Activated naive CD4-positive, alpha-beta T cell treated with anti-CD3 and anti-CD28 coated beads, Interleukin-2, amount 50 U/mL, for 72 hours (primary cell): ENCODE data around the gene KRTAP10-8. TPM values are rescaled to one million over a fixed set of nuclear protein-coding genes. Genes with fewer than 3 reads are reported as not detected.
"Not testable (repeated sequence)": the region's sequence is repeated elsewhere in the genome, so short reads cannot be mapped to it uniquely, and the experiment has no call there.

Experiments used
- ATAC-seq, 2 donors: fragments of 150-1000 bp; cut with Tn5 transposase; 2 replicates each; pipeline ENCODE4 v1.10.0; 2021; ENCODE audit warnings: mild to moderate bottlenecking in 2 of 2, moderate library complexity in 2 of 2
- DNase-seq, 2 donors: peaks; one replicate each; pipeline ENCODE4 v3.0.0; 2021 to 2022; ENCODE audit warnings: low spot score in 2 of 2
- H3K27ac Mint-ChIP-seq, 2 donors: one replicate each; pipeline ENCODE4 v1.8.0; 2022; ENCODE audit warnings: mild to moderate bottlenecking in 2 of 2, mixed read lengths in 2 of 2
- H3K36me3 Mint-ChIP-seq, 2 donors: one replicate each; pipeline ENCODE4 v1.8.0; 2022; ENCODE audit warnings: mixed read lengths in 2 of 2
- H3K9me3 Mint-ChIP-seq, 2 donors: one replicate each; pipeline ENCODE4 v1.8.0; 2022; ENCODE audit warnings: mixed read lengths in 2 of 2
- total RNA-seq, 2 donors: library from RNA; stranded (reverse); gene quantifications; one replicate each; pipeline ENCODE4 v1.2.3, GENCODE V29; 2022

The KRTAP10-8 gene
- total RNA-seq, 2 donors from 2014 or later = not detected

- ATAC-seq (no peak), DNase-seq (peak in 1 of 2 donors; percentile 30)
- peaks cover 4 to 5% of the 10 kb centered on the region in 2 donors for H3K9me3 Mint-ChIP-seq
- H3K27ac Mint-ChIP-seq = no peak overlapping the region
- H3K36me3 Mint-ChIP-seq = peaks cover 0 to 5% of the 10 kb centered on the region in 2 donors
These were observed 8.6 kb upstream of the KRTAP10-8 start for GRCh38 chr21:44603109-44603875.

DNA sequence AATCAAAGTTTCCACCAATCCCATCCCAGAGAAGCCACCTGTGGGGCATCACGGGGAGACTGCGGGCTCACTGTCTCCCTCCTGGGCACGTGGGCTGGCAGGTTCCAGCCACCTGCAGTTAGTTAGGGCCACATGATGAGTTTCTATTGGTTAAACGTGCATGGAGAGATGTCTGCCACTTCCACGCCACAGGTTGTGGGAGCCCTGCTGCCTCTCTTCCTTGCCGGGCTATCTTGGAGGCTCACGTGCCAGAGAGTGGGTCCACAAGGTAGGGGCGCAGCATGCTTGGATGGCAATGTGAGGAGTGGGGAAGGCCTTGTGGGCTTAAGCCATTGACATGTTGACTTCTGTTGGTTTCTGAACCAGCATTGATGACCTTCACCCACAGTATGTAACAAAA is 8.0 kb upstream of the KRTAP10-8 start:
- H3K27ac Mint-ChIP-seq = no peak overlapping the region
- DNase-seq = no peak
- ATAC-seq = no peak
- peaks cover 3 to 4% of the 10 kb centered on the region in 2 donors for H3K36me3 Mint-ChIP-seq
- H3K9me3 Mint-ChIP-seq = peaks cover 2 to 6% of the 10 kb centered on the region in 2 donors

- H3K27ac Mint-ChIP-seq = no peak overlapping the region
- DNase-seq (no peak), ATAC-seq (no peak)
- H3K36me3 Mint-ChIP-seq = peaks cover 24 to 29% of the 10 kb centered on the region in 2 donors
- peaks cover 18 to 26% of the 10 kb centered on the region in 2 donors for H3K9me3 Mint-ChIP-seq
These were observed 5.4 kb upstream of the KRTAP10-8 start for GRCh38 chr21:44606495-44606894.

DNA sequence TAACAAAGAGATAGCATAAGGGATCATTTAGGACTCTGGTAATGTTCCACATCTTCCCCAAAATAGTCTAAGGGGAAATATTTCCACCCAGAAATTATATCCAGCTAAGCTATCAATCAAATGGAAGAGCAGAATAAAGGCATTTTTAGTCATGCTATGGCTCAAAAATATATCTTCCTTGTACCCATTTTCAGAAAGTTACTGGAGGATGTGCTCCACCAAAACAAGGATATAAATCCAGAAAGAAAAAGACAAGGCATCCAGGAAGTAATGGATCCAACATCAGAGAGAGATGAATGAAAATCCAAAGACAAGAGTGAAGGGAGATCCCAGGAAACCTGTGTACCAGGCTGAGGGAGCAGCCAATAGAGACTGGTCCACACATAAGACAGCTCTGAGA is 2.7 kb upstream of the KRTAP10-8 start:
- Mint-ChIP-seq H3K9me3 (peaks cover 21 to 27% of the 10 kb centered on the region in 2 donors), H3K27ac (no peak overlapping the region), H3K36me3 (peaks cover 24 to 29% of the 10 kb centered on the region in 2 donors)
- ATAC-seq (no peak), DNase-seq (no peak)

DNA sequence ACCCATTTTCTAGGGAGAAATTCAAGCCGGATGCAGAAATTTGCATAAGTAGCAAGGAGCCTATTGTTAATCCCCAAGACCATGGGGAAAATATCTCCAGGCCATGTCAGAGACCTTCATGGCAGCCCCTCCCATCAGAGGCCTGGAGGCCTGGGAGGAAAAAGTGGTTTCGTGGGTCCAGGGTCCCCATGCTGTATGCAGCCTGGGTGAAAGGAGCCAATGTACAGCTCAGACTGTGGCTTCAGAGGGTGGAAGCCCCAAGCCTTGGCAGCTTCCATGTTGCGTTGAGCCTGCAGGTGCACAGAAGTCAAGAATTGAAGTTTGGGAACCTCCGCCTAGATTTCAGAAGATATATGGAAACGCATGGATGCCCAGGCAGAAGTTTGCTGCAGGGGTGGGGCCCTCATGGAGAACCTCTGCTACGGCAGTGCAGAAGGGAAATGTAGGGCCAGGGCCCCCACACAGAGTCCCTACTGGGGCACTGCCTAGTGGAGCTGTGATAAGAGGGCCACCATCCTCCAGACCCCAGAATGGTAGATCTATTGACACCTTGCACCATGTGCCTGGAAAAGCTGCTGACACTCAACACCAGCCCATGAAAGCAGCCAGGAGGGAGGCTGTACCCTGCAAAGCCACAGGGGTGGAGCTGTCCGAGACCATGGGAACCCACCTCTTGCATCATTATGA is 1.6 kb upstream of the KRTAP10-8 start:
- ATAC-seq, H3K27ac Mint-ChIP-seq, DNase-seq: not testable (repeated sequence)
- Mint-ChIP-seq H3K36me3 (peaks cover 24 to 29% of the 10 kb centered on the region in 2 donors), H3K9me3 (peaks cover 21 to 27% of the 10 kb centered on the region in 2 donors)

GRCh38 chr21:44611551-44611950 is 328 bp upstream of the KRTAP10-8 start:
- Mint-ChIP-seq H3K9me3 (peaks cover 21 to 23% of the 10 kb centered on the region in 2 donors), H3K27ac (no peak overlapping the region), H3K36me3 (peaks cover 24 to 29% of the 10 kb centered on the region in 2 donors)
- ATAC-seq (no peak), DNase-seq (no peak)

- H3K27ac Mint-ChIP-seq = no peak overlapping the region
- peaks cover 21 to 23% of the 10 kb centered on the region in 2 donors for H3K9me3 Mint-ChIP-seq
- ATAC-seq = no peak
- no peak for DNase-seq
- peaks cover 24 to 29% of the 10 kb centered on the region in 2 donors for H3K36me3 Mint-ChIP-seq
These were observed 870 bp downstream of the KRTAP10-8 start for GRCh38 chr21:44612669-44613229.

DNA sequence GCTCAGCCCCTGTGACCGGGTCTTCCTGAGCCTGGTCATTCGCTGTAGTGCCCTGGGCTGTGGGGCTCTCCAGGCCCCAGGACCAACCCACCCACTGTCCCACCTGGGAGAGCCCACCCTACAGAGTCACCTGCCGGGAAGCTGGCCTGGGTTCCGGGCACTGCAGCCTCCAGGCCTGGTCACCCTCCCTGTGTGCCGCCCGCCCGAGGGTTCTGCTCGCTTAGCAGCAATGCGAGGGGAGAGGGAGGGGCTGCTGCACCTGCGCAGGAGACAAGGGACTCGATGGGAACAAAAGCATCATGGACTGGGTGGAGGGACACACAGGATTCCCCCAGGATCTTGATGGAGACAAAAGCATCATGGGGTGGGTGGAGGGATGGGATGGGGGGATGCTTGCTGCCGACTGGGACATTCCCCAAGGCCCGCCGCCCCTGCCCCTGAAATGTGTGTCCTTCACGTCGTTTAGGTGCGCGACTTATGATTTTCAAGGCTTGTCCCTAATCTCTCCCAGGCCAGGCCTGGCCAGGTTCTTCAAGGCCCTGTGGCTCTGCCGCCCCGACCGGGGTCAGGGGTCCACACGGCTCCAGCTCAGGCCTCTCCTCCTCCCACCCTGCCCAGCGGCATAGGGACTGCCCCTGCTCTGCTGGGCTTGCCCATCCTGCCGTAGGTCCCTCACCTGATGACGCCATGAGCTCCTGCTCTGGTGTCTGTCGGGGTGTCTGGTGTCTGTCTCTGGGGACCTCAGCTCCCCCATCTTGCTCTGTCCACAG is 1.7 kb downstream of the KRTAP10-8 start:
- DNase-seq (no peak), ATAC-seq (no peak)
- Mint-ChIP-seq H3K27ac (no peak overlapping the region), H3K9me3 (peaks cover 23 to 26% of the 10 kb centered on the region in 2 donors), H3K36me3 (peaks cover 29 to 36% of the 10 kb centered on the region in 2 donors)

GRCh38 chr21:44614161-44614631 is 2.3 kb downstream of the KRTAP10-8 start:
- no peak for ATAC-seq
- peaks cover 30 to 37% of the 10 kb centered on the region in 2 donors for H3K36me3 Mint-ChIP-seq
- no peak overlapping the region for H3K27ac Mint-ChIP-seq
- peaks cover 24 to 27% of the 10 kb centered on the region in 2 donors for H3K9me3 Mint-ChIP-seq
- DNase-seq = no peak

GRCh38 chr21:44614961-44615391 is 3.1 kb downstream of the KRTAP10-8 start:
- no peak for DNase-seq
- ATAC-seq = no peak
- H3K36me3 Mint-ChIP-seq = peaks cover 31 to 37% of the 10 kb centered on the region in 2 donors
- H3K27ac Mint-ChIP-seq = no peak overlapping the region
- H3K9me3 Mint-ChIP-seq = peaks cover 24 to 28% of the 10 kb centered on the region in 2 donors

DNA sequence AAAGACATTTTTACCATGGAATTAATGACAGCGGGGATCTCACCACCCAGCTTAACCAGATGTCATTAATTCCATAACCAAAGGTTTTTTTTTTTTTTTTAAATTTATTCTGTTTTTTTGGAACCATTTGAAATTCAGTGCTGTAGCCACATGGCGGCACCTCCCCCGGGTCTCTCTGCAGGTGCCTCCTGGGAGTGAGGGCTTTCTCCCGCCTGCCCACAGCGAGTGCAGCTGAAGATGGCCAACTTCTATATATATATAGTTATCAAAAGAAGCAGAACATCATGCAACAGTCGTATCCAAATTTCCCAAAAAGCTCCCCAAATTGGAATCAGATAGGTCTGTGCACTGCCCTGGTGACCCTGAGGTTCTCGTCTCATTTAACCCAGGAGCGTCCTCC is 3.6 kb downstream of the KRTAP10-8 start:
- DNase-seq (no peak), ATAC-seq (no peak)
- peaks cover 32 to 37% of the 10 kb centered on the region in 2 donors for H3K36me3 Mint-ChIP-seq
- H3K9me3 Mint-ChIP-seq = peaks cover 27 to 31% of the 10 kb centered on the region in 2 donors
- H3K27ac Mint-ChIP-seq = no peak overlapping the region

DNA sequence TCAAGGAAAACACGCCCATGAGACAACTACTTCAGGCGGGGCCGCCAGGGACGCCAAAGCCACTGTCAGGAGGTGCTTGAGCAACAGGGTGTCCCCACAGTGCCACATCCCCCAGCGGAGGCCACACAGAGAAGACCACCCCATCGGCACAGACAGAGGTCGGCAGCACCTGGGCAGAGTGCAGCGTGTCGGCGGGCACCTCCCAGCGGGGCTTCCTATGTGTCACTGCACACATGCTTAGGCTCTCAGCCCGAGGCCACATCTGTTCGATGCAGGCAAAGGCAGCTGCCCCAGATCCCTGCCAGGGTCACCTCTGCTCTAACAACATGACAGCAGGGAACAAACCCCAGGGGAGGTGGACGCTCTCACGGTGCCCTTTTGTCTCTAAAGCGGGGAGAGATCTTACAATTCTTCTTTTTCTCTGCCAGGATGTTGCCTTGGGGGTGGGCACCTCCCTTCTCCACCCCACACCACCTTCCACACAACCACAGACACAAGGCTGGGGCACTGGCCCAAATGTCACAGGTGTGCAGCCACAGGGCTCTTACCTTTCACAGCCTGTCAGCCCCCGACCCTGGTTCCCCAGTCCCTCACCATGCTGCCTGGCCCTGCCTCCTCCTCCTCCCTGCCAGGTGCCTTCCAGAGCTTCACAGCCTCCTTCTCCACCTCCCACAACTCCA is 4.2 kb downstream of the KRTAP10-8 start:
- Mint-ChIP-seq H3K36me3 (peaks cover 31 to 36% of the 10 kb centered on the region in 2 donors), H3K27ac (peak overlapping the region in 1 of 2 donors; percentile 84), H3K9me3 (peaks cover 29 to 32% of the 10 kb centered on the region in 2 donors)
- DNase-seq (no peak), ATAC-seq (no peak)

DNA sequence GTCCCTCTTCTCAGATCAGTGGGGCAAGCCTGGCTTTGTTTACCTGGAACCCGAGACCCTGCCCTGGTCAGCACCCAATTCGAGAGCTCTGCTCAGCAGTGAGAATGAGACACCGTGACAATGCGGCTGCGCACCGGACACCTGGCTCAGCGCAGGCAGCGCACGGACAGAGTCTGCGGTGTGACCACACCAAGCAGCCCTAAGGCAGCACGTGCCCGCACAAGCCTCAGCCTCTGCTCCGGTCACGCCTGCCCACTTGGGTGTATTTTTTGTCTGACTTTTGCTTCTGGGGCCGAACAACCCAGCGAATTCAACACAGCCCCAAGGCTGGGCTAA is 4.7 kb downstream of the KRTAP10-8 start:
- peaks cover 28 to 31% of the 10 kb centered on the region in 2 donors for H3K36me3 Mint-ChIP-seq
- H3K9me3 Mint-ChIP-seq = peaks cover 24 to 29% of the 10 kb centered on the region in 2 donors

GRCh38 chr21:44617071-44617501 is 5.2 kb downstream of the KRTAP10-8 start:
- DNase-seq (no peak), ATAC-seq (no peak)
- Mint-ChIP-seq H3K36me3 (peaks cover 28 to 31% of the 10 kb centered on the region in 2 donors), H3K9me3 (peaks cover 24 to 27% of the 10 kb centered on the region in 2 donors), H3K27ac (peak overlapping the region in 1 of 2 donors; percentile 84)

More for the DNA sequence above, 4.7 kb downstream of the KRTAP10-8 start:
- ATAC-seq (no peak), DNase-seq (no peak)
- H3K27ac Mint-ChIP-seq = peak overlapping the region in 1 of 2 donors; percentile 84

DNA sequence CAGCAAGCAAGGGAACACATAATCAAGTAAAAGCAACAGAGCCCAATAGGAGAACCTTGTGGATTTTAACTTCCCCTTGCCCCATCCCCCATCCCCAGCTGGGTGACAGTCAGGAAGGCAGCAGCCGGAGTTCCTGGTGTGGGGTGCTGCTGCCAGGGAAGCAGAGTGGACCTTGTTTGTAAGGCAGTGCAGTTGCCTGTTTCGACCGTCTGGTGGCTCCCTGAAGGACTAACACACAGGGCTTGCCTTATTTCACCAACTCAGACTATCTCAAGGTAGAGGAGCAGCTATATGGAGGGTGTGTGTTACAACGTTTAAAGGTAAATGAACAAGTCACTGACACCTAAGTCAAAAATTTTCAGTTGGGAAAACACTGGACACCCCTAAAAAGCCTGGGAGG is 6.6 kb downstream of the KRTAP10-8 start:
- no peak for DNase-seq
- peak overlapping the region in 1 of 2 donors; percentile 84 for H3K27ac Mint-ChIP-seq
- H3K9me3 Mint-ChIP-seq = peaks cover 36 to 39% of the 10 kb centered on the region in 2 donors
- peaks cover 41 to 44% of the 10 kb centered on the region in 2 donors for H3K36me3 Mint-ChIP-seq
- ATAC-seq = peak; percentile 44 to 60

DNA sequence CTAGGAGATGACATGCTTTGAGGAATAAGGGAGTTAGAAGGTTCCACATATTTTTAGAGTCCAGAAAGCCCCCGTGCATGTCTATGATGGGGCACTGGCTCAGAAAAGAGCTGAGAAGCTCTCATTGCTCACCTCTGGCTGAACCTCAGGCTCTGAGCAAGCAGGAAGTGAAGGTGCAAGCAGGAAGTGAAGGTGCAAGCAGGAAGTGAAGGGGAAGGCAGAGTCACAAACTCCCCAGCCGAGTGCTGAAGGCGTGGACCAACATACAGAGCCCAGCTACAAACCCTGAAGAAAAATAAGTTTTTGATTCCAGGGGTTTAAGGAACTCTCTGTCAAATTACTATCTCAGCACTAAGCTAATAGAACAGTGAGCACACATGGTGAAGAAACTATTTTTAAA is 7.0 kb downstream of the KRTAP10-8 start:
- Mint-ChIP-seq H3K9me3 (peaks cover 40 to 43% of the 10 kb centered on the region in 2 donors), H3K27ac (peak overlapping the region; percentile 6 to 84), H3K36me3 (peaks cover 45 to 48% of the 10 kb centered on the region in 2 donors)
- ATAC-seq (peak; percentile 71 to 98), DNase-seq (peak in 1 of 2 donors; percentile 17)
